GM13977 (cell line): Measurements from ENCODE around the gene MALAT1.

ENCODE experiments used
- DNase-seq: peaks from one replicate; pipeline ENCODE4 v3.0.0; 2012; ENCODE audit warnings: low spot score
- CTCF ChIP-seq: IDR thresholded peaks from 2 replicates; pipeline ENCODE4 v1.5.1; 2012; ENCODE audit warnings: mild to moderate bottlenecking, control low read depth; ENCODE audit not compliant: insufficient read depth; ENCODE audit errors: extremely low read depth, missing control alignments
- in situ Hi-C: fragments of 300-500 bp; cut with MboI; formaldehyde crosslinking; loops from one replicate; pipeline ENCODE4 v1.12.0; 2022; ENCODE audit warnings: low sequenced_read_pairs, low pct_unique_long_range_greater_than_20kb, mixed read lengths, inconsistent platforms; ENCODE audit not compliant: unreplicated experiment

The MALAT1 gene

DNA sequence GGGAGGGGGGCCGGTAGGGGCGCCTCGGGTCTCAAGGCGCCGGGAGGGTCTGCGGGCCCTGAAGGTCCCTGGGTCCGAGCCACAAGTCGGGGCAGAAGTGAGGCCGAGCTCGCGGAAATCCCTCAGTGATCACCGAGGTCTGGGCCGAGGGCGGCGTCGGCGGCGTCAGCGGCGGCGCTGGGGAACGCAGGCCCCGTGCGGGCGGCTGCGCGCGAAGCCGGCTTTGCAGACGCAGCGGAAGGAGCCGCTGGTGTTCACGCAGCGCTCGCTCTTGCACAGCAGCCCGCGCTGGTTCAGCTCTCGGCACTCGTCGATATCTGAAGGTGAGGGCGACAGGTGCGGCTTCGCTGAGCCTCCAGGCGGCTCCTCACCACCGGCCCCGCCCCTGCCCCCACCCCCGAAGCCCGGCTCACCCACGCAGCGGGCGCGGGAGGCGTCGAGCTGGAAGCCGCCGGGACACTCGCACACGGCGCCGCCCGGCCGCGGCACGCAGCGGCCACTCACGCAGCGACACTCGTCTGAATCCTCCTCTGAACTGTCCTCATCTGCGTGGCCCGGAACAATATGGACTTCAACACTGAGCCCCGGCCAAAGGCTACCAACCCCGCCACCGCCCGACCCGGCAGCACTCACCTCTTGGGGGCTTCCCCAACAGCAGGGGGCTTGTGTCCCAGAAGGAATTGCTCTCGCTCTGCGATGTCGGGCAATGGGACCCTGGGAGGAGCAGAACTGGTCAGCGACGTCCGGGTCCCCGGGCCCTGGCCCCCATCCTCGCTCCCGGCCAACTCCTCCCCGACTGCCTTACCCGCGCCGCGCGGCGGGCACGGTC, 40.3 kb downstream of the MALAT1 start:
- in situ Hi-C loops: no loop called here
- TF ChIP-seq CTCF: no peak
- DNase-seq: no peak

GRCh38 chr11:65539744-65540289, 41.0 kb downstream of the MALAT1 start:
- peak; percentile 93 for DNase-seq
- in situ Hi-C loops: no loop called here
- peak; percentile 70 for TF ChIP-seq CTCF

- in situ Hi-C loops: no loop called here
- TF ChIP-seq CTCF: peak; percentile 88
- DNase-seq: peak; percentile 100
These were observed 41.6 kb downstream of the MALAT1 start for GRCh38 chr11:65540290-65541092.

DNA sequence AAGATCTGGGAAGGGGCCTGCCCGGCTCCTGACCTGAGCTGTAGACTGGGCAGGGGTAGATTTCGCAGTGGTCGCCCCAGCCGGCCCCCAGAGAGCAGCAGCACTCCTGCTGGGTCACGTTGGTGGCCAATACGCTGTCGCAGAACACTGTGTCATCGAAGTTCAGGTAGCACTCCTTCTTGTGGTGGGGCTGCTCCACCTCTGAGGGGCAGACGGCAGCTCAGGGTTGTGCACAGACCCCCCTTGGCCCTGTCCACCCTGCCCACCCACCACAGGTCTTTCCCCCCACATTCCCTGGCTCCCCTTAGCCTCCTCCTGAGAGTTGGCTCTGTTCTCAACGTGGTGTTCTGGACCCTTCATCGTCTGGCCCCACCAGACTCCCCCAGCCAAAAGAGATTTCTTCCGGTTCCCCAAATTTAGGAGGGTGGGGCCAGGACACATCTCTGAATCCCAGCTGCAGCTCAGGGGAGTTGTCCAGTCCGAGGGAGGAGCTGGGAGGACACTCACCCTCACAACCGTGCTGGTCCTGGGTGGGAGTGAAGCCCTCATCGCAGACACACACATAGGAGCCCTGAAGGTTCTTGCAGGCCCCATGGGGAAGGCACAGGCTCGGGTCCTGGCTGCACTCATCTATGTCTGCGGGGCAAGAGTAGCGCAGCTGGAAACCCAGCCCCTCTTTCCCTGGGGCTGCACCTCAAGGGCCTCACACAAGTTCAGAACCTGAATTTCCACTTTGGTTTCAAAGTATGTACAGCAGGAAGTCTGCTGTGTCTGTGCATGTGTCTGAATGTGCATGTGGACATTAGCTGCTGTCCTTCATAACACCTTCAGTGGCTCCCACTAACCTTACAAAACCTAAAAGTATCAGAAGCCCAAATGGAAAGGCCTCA, 42.5 kb downstream of the MALAT1 start:
- TF ChIP-seq CTCF: no peak
- in situ Hi-C loops: no loop called here
- no peak for DNase-seq

DNA sequence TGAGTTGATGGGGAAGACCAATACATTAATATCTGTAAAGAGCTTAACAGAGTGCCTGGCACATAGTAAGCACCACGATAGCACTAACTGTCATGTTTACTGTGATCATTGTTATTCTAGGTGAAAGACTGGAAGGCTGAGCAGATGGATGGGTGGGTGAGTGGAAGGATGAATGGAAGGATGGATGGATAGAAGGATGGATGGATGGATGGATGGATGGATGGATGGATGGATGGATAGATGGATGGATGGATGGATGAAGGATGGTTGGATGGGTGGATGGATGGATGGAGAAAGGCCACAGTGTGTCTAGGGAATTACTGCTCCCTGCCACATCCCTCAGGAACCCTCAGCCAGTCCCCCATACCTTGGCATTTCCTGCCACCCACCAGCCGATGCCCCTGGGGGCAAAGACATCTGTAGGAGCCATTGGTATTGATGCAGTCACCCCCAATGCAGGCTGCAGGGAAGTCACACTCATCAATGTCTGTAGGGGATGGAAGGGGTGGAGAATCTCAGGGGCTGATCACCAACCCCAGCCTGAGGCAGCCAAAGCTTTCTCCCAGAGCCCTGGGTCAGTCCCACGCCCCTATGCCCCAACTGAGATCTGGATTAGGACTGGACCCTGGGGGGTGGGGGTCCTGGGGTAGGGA, 44.0 kb downstream of the MALAT1 start:
- in situ Hi-C loops: no loop called here
- DNase-seq: no peak
- no peak for TF ChIP-seq CTCF

GRCh38 chr11:65545853-65546216, 47.0 kb downstream of the MALAT1 start:
- no peak for TF ChIP-seq CTCF
- in situ Hi-C loops: no loop called here
- no peak for DNase-seq
